H9 (cell line): ENCODE measurements around the gene TSKU. TPM values are rescaled to one million over a fixed set of nuclear protein-coding genes. Genes with fewer than 3 reads are reported as not detected.

Source experiments
- DNase-seq: peaks from one replicate; pipeline ENCODE4 v3.0.0-alpha.2; 2017
- H2AFZ ChIP-seq: one replicate; pipeline ENCODE4 v1.6.1; 2013; ENCODE audit warnings: mild to moderate bottlenecking, low read length, control low read depth, moderate library complexity
- H2AK5ac ChIP-seq: 2 replicates; pipeline ENCODE4 v1.6.1; 2013; ENCODE audit warnings: low read length, control low read depth, mixed read lengths; ENCODE audit not compliant: insufficient read length
- H2BK120ac ChIP-seq: one replicate; pipeline ENCODE4 v1.6.1; 2013; ENCODE audit warnings: low read depth, mild to moderate bottlenecking, low read length, control low read depth, inconsistent platforms; ENCODE audit not compliant: poor library complexity, severe bottlenecking
- H2BK12ac ChIP-seq: 2 replicates; pipeline ENCODE4 v1.6.1; 2013; ENCODE audit warnings: low read length, control low read depth, mixed read lengths, low read depth; ENCODE audit not compliant: insufficient read length
- H2BK15ac ChIP-seq: 2 replicates; pipeline ENCODE4 v1.6.1; 2013; ENCODE audit warnings: low read depth, low read length, control low read depth
- H2BK20ac ChIP-seq: one replicate; pipeline ENCODE4 v1.6.1; 2013; ENCODE audit warnings: low read depth, mild to moderate bottlenecking, low read length, control low read depth, inconsistent platforms; ENCODE audit not compliant: poor library complexity, severe bottlenecking
- H2BK5ac ChIP-seq: 2 replicates; pipeline ENCODE4 v1.6.1; 2013; ENCODE audit warnings: low read length, control low read depth, mixed read lengths; ENCODE audit not compliant: insufficient read length
- H3K14ac ChIP-seq: 2 replicates; pipeline ENCODE4 v1.6.1; 2013; ENCODE audit warnings: low read length, control low read depth; ENCODE audit not compliant: insufficient read depth
- H3K18ac ChIP-seq: 2 replicates; pipeline ENCODE4 v1.6.1; 2013; ENCODE audit warnings: low read depth, mild to moderate bottlenecking, mixed read lengths, low read length, control low read depth; ENCODE audit not compliant: insufficient read length
- H3K23ac ChIP-seq: 2 replicates; pipeline ENCODE4 v1.6.1; 2013; ENCODE audit warnings: low read length, control low read depth, mixed read lengths, low read depth; ENCODE audit not compliant: insufficient read length
- H3K23me2 ChIP-seq: 2 replicates; pipeline ENCODE4 v1.6.1; 2013; ENCODE audit warnings: low read depth, mild to moderate bottlenecking, mixed read lengths, low read length, control low read depth; ENCODE audit not compliant: insufficient read length, poor library complexity, severe bottlenecking
- H3K27ac ChIP-seq: 2 replicates; pipeline ENCODE4 v1.5.1; 2013; ENCODE audit warnings: low read length, control low read depth, mixed read lengths, low read depth; ENCODE audit not compliant: insufficient read length
- H3K27me3 ChIP-seq: 2 replicates; pipeline ENCODE4 v1.6.1; 2013; ENCODE audit warnings: low read length, control low read depth, inconsistent platforms; ENCODE audit not compliant: insufficient read depth
- H3K4ac ChIP-seq: 2 replicates; pipeline ENCODE4 v1.6.1; 2013; ENCODE audit warnings: low read depth, mild to moderate bottlenecking, control low read depth, inconsistent platforms, low read length, moderate library complexity
- H3K4me1 ChIP-seq: 2 replicates; pipeline ENCODE4 v1.6.1; 2013; ENCODE audit warnings: low read length, control low read depth, inconsistent platforms; ENCODE audit not compliant: insufficient read depth
- H3K4me2 ChIP-seq: 2 replicates; pipeline ENCODE4 v1.6.1; 2013; ENCODE audit warnings: low read length, control low read depth, mixed read lengths; ENCODE audit not compliant: insufficient read length, insufficient read depth
- H3K56ac ChIP-seq: 2 replicates; pipeline ENCODE4 v1.6.1; 2013; ENCODE audit warnings: low read depth, mild to moderate bottlenecking, mixed read lengths, low read length, control low read depth; ENCODE audit not compliant: insufficient read length
- H3K79me1 ChIP-seq: 2 replicates; pipeline ENCODE4 v1.6.1; 2013; ENCODE audit warnings: low read depth, mild to moderate bottlenecking, moderate library complexity, low read length, control low read depth, inconsistent platforms; ENCODE audit not compliant: insufficient read depth, poor library complexity, severe bottlenecking
- H3K79me2 ChIP-seq: 2 replicates; pipeline ENCODE4 v1.6.1; 2013; ENCODE audit warnings: low read length, control low read depth, inconsistent platforms; ENCODE audit not compliant: insufficient read depth
- H3K9ac ChIP-seq: 2 replicates; pipeline ENCODE4 v1.6.1; 2013; ENCODE audit warnings: low read length, control low read depth, mixed read lengths; ENCODE audit not compliant: insufficient read length; ENCODE audit errors: extremely low read depth
- H3K9me3 ChIP-seq: one replicate; pipeline ENCODE4 v1.6.1; 2013; ENCODE audit warnings: low read depth, low read length, inconsistent platforms; ENCODE audit not compliant: control insufficient read depth
- H3T11ph ChIP-seq: one replicate; pipeline ENCODE4 v1.6.1; 2013; ENCODE audit warnings: mild to moderate bottlenecking, low read length, control low read depth, inconsistent platforms
- H4K20me1 ChIP-seq: one replicate; pipeline ENCODE4 v1.6.1; 2013; ENCODE audit not compliant: control insufficient read depth, insufficient read length, insufficient read depth
- H4K5ac ChIP-seq: 2 replicates; pipeline ENCODE4 v1.6.1; 2013; ENCODE audit warnings: low read depth, mild to moderate bottlenecking, mixed read lengths, low read length, control low read depth; ENCODE audit not compliant: insufficient read length
- H4K8ac ChIP-seq: replicated peaks from 2 replicates; pipeline ENCODE4 v1.6.1; 2013; ENCODE audit warnings: low read length, control low read depth, mixed read lengths, low read depth; ENCODE audit not compliant: insufficient read length
- H4K91ac ChIP-seq: 2 replicates; pipeline ENCODE4 v1.6.1; 2013; ENCODE audit warnings: low read depth, mild to moderate bottlenecking, moderate library complexity, mixed read lengths, low read length, control low read depth; ENCODE audit not compliant: insufficient read length
- H3K27ac Mint-ChIP-seq, 3 experiments: 2 replicates in 2 of 3; 3 replicates in 1 of 3; pipeline ENCODE4 v1.8.0; 2020 to 2021; ENCODE audit warnings: mixed read lengths in 3 of 3, mild to moderate bottlenecking in 1 of 3, moderate library complexity in 1 of 3
- H3K27me3 Mint-ChIP-seq: 2 replicates; pipeline ENCODE4 v1.8.0; 2021; ENCODE audit warnings: low read depth, mild to moderate bottlenecking, moderate library complexity, mixed read lengths
- H3K36me3 Mint-ChIP-seq, 3 experiments: 2 replicates in 2 of 3; 3 replicates in 1 of 3; pipeline ENCODE4 v1.8.0; 2020 to 2021; ENCODE audit warnings: low read depth in 3 of 3, mixed read lengths in 3 of 3; ENCODE audit not compliant: insufficient read depth in 1 of 3
- H3K4me1 Mint-ChIP-seq, 2 experiments: 2 replicates each; pipeline ENCODE4 v1.8.0; 2020; ENCODE audit warnings: mixed read lengths in 2 of 2
- H3K4me3 Mint-ChIP-seq, 2 experiments: 2 replicates in 1 of 2; 3 replicates in 1 of 2; pipeline ENCODE4 v1.8.0; 2020 to 2021; ENCODE audit warnings: mild to moderate bottlenecking in 2 of 2, mixed read lengths in 2 of 2, moderate library complexity in 1 of 2
- H3K9me3 Mint-ChIP-seq, 2 experiments: 2 replicates in 1 of 2; 3 replicates in 1 of 2; pipeline ENCODE4 v1.8.0; 2020; ENCODE audit warnings: mild to moderate bottlenecking in 2 of 2, mixed read lengths in 2 of 2, moderate library complexity in 1 of 2
- CTCF ChIP-seq: fragments of 200-600 bp; sonication (generic); conservative IDR thresholded peaks from 3 replicates; pipeline ENCODE4 v1.8.0; 2021; ENCODE audit warnings: antibody characterized with exemption, mild to moderate bottlenecking
- WGBS: extraction: QIAGEN DNeasy Blood & Tissue Kit; methylation state at CpG from one replicate; pipeline ENCODE4 v1.1.7; 2013; ENCODE audit warnings: missing lambda C conversion rate, low lambda C conversion rate, mixed read lengths; ENCODE audit not compliant: insufficient read length; ENCODE audit errors: extremely low coverage; 5-methylcytosine and 5-hydroxymethylcytosine counted together
- total RNA-seq: library from RNA; stranded (reverse); gene quantifications from 2 replicates; pipeline ENCODE4 v1.2.1, GENCODE V29; 2021

TSKU gene
- total RNA-seq, 1 experiment from 2014 or later: 25.4 TPM

DNA sequence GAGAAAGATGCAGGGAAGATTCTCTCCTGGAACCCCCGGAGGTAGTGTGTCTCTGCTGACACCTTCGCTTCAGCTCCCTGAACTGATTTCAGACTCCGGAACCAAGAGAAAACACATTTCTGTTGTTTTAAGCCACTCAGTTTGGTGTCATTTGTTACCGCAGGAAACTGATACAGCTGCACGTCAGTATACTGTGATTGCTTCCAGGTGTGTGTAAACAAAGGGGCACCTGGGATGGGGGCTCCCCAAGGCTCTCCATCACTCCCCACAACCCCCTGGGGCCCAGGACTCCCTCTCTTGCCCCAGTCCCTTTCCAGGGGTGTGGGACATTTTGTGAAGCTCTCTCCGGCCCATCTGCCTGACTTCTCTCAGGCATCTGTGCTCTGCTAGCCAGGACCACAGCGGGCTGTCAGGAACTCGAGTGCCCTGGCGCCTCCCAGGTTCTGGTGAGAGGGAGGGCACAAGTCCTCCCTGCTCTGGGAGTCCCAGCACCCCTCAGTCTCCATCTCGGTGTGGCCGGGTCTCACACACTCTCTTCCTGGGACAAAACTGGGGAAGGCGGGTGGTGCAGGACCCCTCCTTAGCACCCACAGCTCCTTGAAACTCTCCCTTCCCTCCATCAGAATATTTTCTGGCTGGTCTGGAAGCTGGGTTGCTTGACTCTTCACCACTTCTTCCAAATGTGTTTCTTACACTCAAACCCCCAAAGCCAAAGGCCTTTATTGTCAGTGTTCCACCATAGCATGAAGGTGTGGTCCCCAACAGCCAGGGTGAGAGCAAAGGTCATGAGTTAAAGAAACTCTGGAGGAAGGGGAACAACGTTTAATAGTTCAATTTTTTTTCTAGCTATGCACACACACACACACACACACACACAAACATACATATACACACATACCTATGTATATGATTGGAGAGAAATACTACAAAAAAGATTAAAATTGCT is 35.0 kb upstream of the TSKU start:
- no peak for TF ChIP-seq CTCF

More for the DNA sequence above, 35.0 kb upstream of the TSKU start:
- H2BK5ac ChIP-seq: no peak overlapping the region
- H2AFZ ChIP-seq: no peak overlapping the region
- H3K23me2 ChIP-seq: no peaks in the 10 kb centered on the region
- H3K4me1 ChIP-seq: no peaks in the 10 kb centered on the region; the same call in 1 of the 2 replicates
- no peak overlapping the region for H3K56ac ChIP-seq
- Mint-ChIP-seq H3K4me3 (no peak overlapping the region), H3K4me1 (peaks cover 13 to 44% of the 10 kb centered on the region in 2 experiments), H3K27me3 (peaks cover 8% of the 10 kb centered on the region), H3K9me3 (no peaks in the 10 kb centered on the region; a peak in 1 of 5 replicates), H3K36me3 (no peaks in the 10 kb centered on the region; a peak in 2 of 7 replicates), H3K27ac (no peak overlapping the region; a peak in 2 of 7 replicates)
- H4K20me1 ChIP-seq: no peaks in the 10 kb centered on the region
- no peak overlapping the region for H2BK15ac ChIP-seq
- H3K27ac ChIP-seq: no peak overlapping the region
- no peaks in the 10 kb centered on the region for H3K79me2 ChIP-seq
- no peak overlapping the region for H3K9ac ChIP-seq
- no peak for DNase-seq
- no peaks in the 10 kb centered on the region for H3K9me3 ChIP-seq
- H3K4ac ChIP-seq: no peak overlapping the region
- no peak overlapping the region for H3K23ac ChIP-seq
- no peak overlapping the region for H3T11ph ChIP-seq
- no peaks in the 10 kb centered on the region for H3K79me1 ChIP-seq
- WGBS: no CpG with 5 or more reads among the region's 13 CpGs
- no peak overlapping the region for H3K14ac ChIP-seq
- no peak overlapping the region for H2BK120ac ChIP-seq
- H4K91ac ChIP-seq: no peak overlapping the region
- H2BK12ac ChIP-seq: no peak overlapping the region
- H3K18ac ChIP-seq: no peak overlapping the region
- no peak overlapping the region for H2BK20ac ChIP-seq
- H3K27me3 ChIP-seq: no peaks in the 10 kb centered on the region
- H4K8ac ChIP-seq: no peak overlapping the region
- H2AK5ac ChIP-seq: no peak overlapping the region
- no peak overlapping the region for H3K4me2 ChIP-seq
- no peak overlapping the region for H4K5ac ChIP-seq
